Measurements from ENCODE around the gene METTL6.

The METTL6 gene

DNA sequence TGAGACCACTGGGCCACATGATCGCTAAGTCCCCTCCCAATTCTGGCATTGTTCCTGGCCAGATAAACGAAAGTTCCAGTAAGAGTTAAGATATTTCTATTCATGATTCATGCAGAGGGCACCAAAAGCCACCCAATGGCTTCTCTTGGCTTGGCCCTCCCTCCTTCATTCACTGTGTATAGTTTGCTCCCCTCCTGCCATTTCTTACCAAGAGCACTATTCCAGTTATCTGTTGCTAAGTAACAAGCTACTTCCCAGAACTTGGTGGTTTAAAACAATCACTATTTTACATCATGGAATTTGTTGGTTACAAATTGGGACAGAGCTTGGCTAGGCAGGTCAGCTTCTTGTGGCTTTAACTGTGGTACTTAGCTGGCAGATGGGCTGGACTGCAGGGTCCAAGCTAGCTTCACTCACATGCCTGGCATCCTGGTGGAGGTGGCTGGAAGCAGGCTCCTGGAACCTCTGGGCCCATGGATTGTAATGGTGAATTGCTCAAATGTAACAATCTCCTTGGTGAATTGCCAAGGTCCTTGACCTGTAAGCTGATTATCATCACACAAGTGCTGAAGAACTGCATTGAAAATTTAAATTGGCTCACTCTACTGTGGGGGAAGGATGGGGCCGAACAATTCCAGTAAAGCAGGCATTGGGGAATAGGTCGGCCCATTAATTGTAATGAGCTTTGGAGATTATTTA is 16.6 kb upstream of the METTL6 start:
- no peak for TF ChIP-seq EZH2 (optimal IDR thresholded peaks at IDR 0.05; ENCODE audit: low read depth, low read length)
- TF ChIP-seq, protein P1, sequence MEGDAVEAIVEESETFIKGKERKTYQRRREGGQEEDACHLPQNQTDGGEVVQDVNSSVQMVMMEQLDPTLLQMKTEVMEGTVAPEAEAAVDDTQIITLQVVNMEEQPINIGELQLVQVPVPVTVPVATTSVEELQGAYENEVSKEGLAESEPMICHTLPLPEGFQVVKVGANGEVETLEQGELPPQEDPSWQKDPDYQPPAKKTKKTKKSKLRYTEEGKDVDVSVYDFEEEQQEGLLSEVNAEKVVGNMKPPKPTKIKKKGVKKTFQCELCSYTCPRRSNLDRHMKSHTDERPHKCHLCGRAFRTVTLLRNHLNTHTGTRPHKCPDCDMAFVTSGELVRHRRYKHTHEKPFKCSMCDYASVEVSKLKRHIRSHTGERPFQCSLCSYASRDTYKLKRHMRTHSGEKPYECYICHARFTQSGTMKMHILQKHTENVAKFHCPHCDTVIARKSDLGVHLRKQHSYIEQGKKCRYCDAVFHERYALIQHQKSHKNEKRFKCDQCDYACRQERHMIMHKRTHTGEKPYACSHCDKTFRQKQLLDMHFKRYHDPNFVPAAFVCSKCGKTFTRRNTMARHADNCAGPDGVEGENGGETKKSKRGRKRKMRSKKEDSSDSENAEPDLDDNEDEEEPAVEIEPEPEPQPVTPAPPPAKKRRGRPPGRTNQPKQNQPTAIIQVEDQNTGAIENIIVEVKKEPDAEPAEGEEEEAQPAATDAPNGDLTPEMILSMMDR (IDR thresholded peaks at IDR 0.05; ENCODE audit: low read length) = no peak
- no peak for TF ChIP-seq EZH2phosphoT487 (IDR thresholded peaks at IDR 0.05; ENCODE audit: low read length)
- no peak overlapping the region for H3K4me2 ChIP-seq (ENCODE audit: low read depth, low read length)
- no peak for DNase-seq
- no peak overlapping the region for H3K9ac ChIP-seq (ENCODE audit: low read length)
- no peak overlapping the region for H2AFZ ChIP-seq (ENCODE audit: low read length)
- H3K9me2 ChIP-seq (replicated peaks; ENCODE audit: insufficient read depth, low read length) = no peaks in the 10 kb centered on the region
- no peak overlapping the region for H3K27ac ChIP-seq (ENCODE audit: low read length)
- H3K27me3 ChIP-seq (replicated peaks; ENCODE audit: insufficient read depth, low read length) = no peaks in the 10 kb centered on the region
- H3K36me3 ChIP-seq (replicated peaks; ENCODE audit: insufficient read depth, low read length) = 0 out of 2 replicates have a peak, but pooled peaks cover 4% of the 10 kb centered on the region
- no peaks in the 10 kb centered on the region for H3K79me2 ChIP-seq (ENCODE audit: low read length)
- no peaks in the 10 kb centered on the region for H3K9me3 ChIP-seq (replicated peaks; ENCODE audit: insufficient read depth, low read length)
- no peaks in the 10 kb centered on the region for H3F3A ChIP-seq (ENCODE audit: insufficient read depth, low read length)
- H4K20me1 ChIP-seq (ENCODE audit: insufficient read depth, low read length) = no peaks in the 10 kb centered on the region
- H3K4me1 ChIP-seq (ENCODE audit: low read length) = no peaks in the 10 kb centered on the region
- no peak overlapping the region for H3K4me3 ChIP-seq (ENCODE audit: low read length)

DNA sequence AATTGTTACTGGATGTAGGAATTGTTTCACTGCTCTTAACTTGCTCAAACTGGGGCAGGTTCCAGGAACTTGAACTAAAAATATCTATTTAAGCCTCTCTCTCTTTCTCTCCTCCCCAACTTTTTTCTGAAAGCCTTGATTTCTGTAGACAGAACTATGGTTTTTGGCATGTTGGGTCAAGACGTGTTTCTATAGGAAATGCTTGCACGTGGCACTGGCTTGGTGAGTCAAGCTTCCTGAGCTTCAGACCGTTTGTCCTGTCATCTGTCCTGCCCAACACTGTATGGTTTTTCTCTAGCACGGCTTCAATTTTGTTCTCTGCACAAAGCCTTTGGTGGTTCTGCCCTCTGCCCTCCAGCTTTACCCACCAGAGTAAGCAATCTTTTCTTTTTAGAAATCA is 13.5 kb upstream of the METTL6 start:
- no peaks in the 10 kb centered on the region for H3F3A ChIP-seq (ENCODE audit: insufficient read depth, low read length)
- H2AFZ ChIP-seq (ENCODE audit: low read length) = no peak overlapping the region
- H3K27ac ChIP-seq (ENCODE audit: low read length) = no peak overlapping the region
- H3K9ac ChIP-seq (ENCODE audit: low read length) = no peak overlapping the region
- TF ChIP-seq, protein P1 (IDR thresholded peaks at IDR 0.05; ENCODE audit: low read length) = no peak
- TF ChIP-seq EZH2 (optimal IDR thresholded peaks at IDR 0.05; ENCODE audit: low read depth, low read length) (no peak), EZH2phosphoT487 (IDR thresholded peaks at IDR 0.05; ENCODE audit: low read length) (no peak)
- H4K20me1 ChIP-seq (ENCODE audit: insufficient read depth, low read length) = no peaks in the 10 kb centered on the region
- H3K9me2 ChIP-seq (replicated peaks; ENCODE audit: insufficient read depth, low read length) = no peaks in the 10 kb centered on the region
- no peak for DNase-seq
- H3K27me3 ChIP-seq (replicated peaks; ENCODE audit: insufficient read depth, low read length) = no peaks in the 10 kb centered on the region
- H3K4me1 ChIP-seq (ENCODE audit: low read length) = no peaks in the 10 kb centered on the region
- H3K4me2 ChIP-seq (ENCODE audit: low read depth, low read length) = no peak overlapping the region
- peaks cover 7% of the 10 kb centered on the region; the same call in 1 of the 2 replicates for H3K36me3 ChIP-seq (replicated peaks; ENCODE audit: insufficient read depth, low read length)
- no peaks in the 10 kb centered on the region for H3K79me2 ChIP-seq (ENCODE audit: low read length)
- H3K4me3 ChIP-seq (ENCODE audit: low read length) = no peak overlapping the region
- no peaks in the 10 kb centered on the region for H3K9me3 ChIP-seq (replicated peaks; ENCODE audit: insufficient read depth, low read length)

DNA sequence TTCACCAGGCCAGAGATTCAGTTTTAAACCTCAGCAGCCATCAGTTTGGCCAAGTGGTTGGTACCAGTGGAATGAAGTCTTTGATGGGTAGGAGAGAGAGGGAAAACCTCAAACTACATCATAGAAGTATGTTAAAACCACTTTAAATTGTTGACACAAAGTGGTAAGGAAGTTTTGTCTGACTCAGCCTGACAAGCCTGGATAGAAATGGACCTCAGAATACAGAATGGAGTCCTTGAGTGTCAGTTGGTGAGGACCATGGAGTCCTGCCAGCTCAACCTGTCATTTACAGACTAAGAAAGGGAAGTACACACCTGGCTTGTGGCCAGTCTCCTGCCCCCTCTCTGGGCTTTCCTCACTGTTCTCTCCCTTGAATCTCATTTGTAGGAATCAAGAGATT is 12.1 kb upstream of the METTL6 start:
- Histone ChIP-seq H3K36me3 (replicated peaks; ENCODE audit: insufficient read depth, low read length) (peaks cover 7% of the 10 kb centered on the region; the same call in 1 of the 2 replicates), H3K4me2 (ENCODE audit: low read depth, low read length) (no peak overlapping the region), H2AFZ (ENCODE audit: low read length) (no peak overlapping the region), H3K79me2 (ENCODE audit: low read length) (no peaks in the 10 kb centered on the region), H3K27me3 (replicated peaks; ENCODE audit: insufficient read depth, low read length) (no peaks in the 10 kb centered on the region), H4K20me1 (ENCODE audit: insufficient read depth, low read length) (no peaks in the 10 kb centered on the region), H3K9me2 (replicated peaks; ENCODE audit: insufficient read depth, low read length) (no peaks in the 10 kb centered on the region), H3K4me1 (ENCODE audit: low read length) (no peaks in the 10 kb centered on the region), H3K27ac (ENCODE audit: low read length) (no peak overlapping the region), H3K9me3 (replicated peaks; ENCODE audit: insufficient read depth, low read length) (no peaks in the 10 kb centered on the region), H3F3A (ENCODE audit: insufficient read depth, low read length) (no peaks in the 10 kb centered on the region), H3K9ac (ENCODE audit: low read length) (no peak overlapping the region), H3K4me3 (ENCODE audit: low read length) (no peak overlapping the region)
- no peak for DNase-seq
- no peak for TF ChIP-seq EZH2 (optimal IDR thresholded peaks at IDR 0.05; ENCODE audit: low read depth, low read length)
- TF ChIP-seq EZH2phosphoT487 (IDR thresholded peaks at IDR 0.05; ENCODE audit: low read length) = no peak
- TF ChIP-seq, protein P1 (IDR thresholded peaks at IDR 0.05; ENCODE audit: low read length) = no peak
